ENCODE results near the gene BEND3.

BEND3 gene

GRCh38 chr6:107154801-107155160, 39.5 kb upstream of the BEND3 start:
- H4K20me1 ChIP-seq (ENCODE audit: insufficient read depth, low read length): no peaks in the 10 kb centered on the region
- H3K27ac ChIP-seq (ENCODE audit: low read length): no peak overlapping the region
- H3K36me3 ChIP-seq (replicated peaks; ENCODE audit: low read depth, low read length): no peaks in the 10 kb centered on the region
- no peak overlapping the region for H2AFZ ChIP-seq (ENCODE audit: low read depth, low read length)
- no peak overlapping the region for H3K9ac ChIP-seq (ENCODE audit: low read length)
- H3K79me2 ChIP-seq (ENCODE audit: low read length): no peaks in the 10 kb centered on the region
- H3K27me3 ChIP-seq (ENCODE audit: low read depth, low read length): no peaks in the 10 kb centered on the region
- TF ChIP-seq EZH2phosphoT487 (IDR thresholded peaks at IDR 0.05; ENCODE audit: low read depth) (no peak), CTCF (IDR thresholded peaks at IDR 0.05; ENCODE audit: low read depth, low read length) (no peak)
- peaks cover 25% of the 10 kb centered on the region for H3K4me1 ChIP-seq (ENCODE audit: low read length)
- no peaks in the 10 kb centered on the region for H3K9me3 ChIP-seq (ENCODE audit: insufficient read depth, low read length)
- H3K4me2 ChIP-seq (ENCODE audit: low read length): no peak overlapping the region
- no peak overlapping the region for H3K4me3 ChIP-seq (ENCODE audit: low read length)

- Histone ChIP-seq H3K36me3 (replicated peaks; ENCODE audit: low read depth, low read length) (no peaks in the 10 kb centered on the region), H3K9me3 (ENCODE audit: insufficient read depth, low read length) (no peaks in the 10 kb centered on the region), H3K27me3 (ENCODE audit: low read depth, low read length) (no peaks in the 10 kb centered on the region), H3K4me2 (ENCODE audit: low read length) (no peak overlapping the region), H4K20me1 (ENCODE audit: insufficient read depth, low read length) (no peaks in the 10 kb centered on the region), H3K9ac (ENCODE audit: low read length) (no peak overlapping the region), H2AFZ (ENCODE audit: low read depth, low read length) (no peak overlapping the region), H3K79me2 (ENCODE audit: low read length) (no peaks in the 10 kb centered on the region), H3K4me1 (ENCODE audit: low read length) (peaks cover 25% of the 10 kb centered on the region), H3K27ac (ENCODE audit: low read length) (no peak overlapping the region), H3K4me3 (ENCODE audit: low read length) (no peak overlapping the region)
- TF ChIP-seq EZH2phosphoT487 (IDR thresholded peaks at IDR 0.05; ENCODE audit: low read depth) (no peak), CTCF (IDR thresholded peaks at IDR 0.05; ENCODE audit: low read depth, low read length) (no peak)
Observed at GRCh38 chr6:107154131-107154800, 39.0 kb upstream of the BEND3 start.

- H3K79me2 ChIP-seq (ENCODE audit: low read length): no peaks in the 10 kb centered on the region
- H3K9ac ChIP-seq (ENCODE audit: low read length): peak overlapping the region; percentile 39
- H2AFZ ChIP-seq (ENCODE audit: low read depth, low read length): no peak overlapping the region
- H3K4me1 ChIP-seq (ENCODE audit: low read length): peaks cover 25% of the 10 kb centered on the region
- peak overlapping the region; percentile 73 for H3K27ac ChIP-seq (ENCODE audit: low read length)
- no peaks in the 10 kb centered on the region for H4K20me1 ChIP-seq (ENCODE audit: insufficient read depth, low read length)
- peak overlapping the region; percentile 25 for H3K4me3 ChIP-seq (ENCODE audit: low read length)
- H3K9me3 ChIP-seq (ENCODE audit: insufficient read depth, low read length): no peaks in the 10 kb centered on the region
- H3K36me3 ChIP-seq (replicated peaks; ENCODE audit: low read depth, low read length): no peaks in the 10 kb centered on the region
- no peaks in the 10 kb centered on the region for H3K27me3 ChIP-seq (ENCODE audit: low read depth, low read length)
- H3K4me2 ChIP-seq (ENCODE audit: low read length): peak overlapping the region; percentile 59
- TF ChIP-seq CTCF (IDR thresholded peaks at IDR 0.05; ENCODE audit: low read depth, low read length): no peak
- no peak for TF ChIP-seq EZH2phosphoT487 (IDR thresholded peaks at IDR 0.05; ENCODE audit: low read depth)
Observed at GRCh38 chr6:107152638-107153430, 37.5 kb upstream of the BEND3 start.

GRCh38 chr6:107144666-107145065, 29.4 kb upstream of the BEND3 start:
- no peaks in the 10 kb centered on the region for H3K36me3 ChIP-seq (replicated peaks; ENCODE audit: low read depth, low read length)
- no peaks in the 10 kb centered on the region for H3K27me3 ChIP-seq (ENCODE audit: low read depth, low read length)
- no peaks in the 10 kb centered on the region for H3K4me1 ChIP-seq (ENCODE audit: low read length)
- no peak overlapping the region for H3K4me3 ChIP-seq (ENCODE audit: low read length)
- H4K20me1 ChIP-seq (ENCODE audit: insufficient read depth, low read length): no peaks in the 10 kb centered on the region
- no peak overlapping the region for H2AFZ ChIP-seq (ENCODE audit: low read depth, low read length)
- no peak overlapping the region for H3K27ac ChIP-seq (ENCODE audit: low read length)
- no peaks in the 10 kb centered on the region for H3K9me3 ChIP-seq (ENCODE audit: insufficient read depth, low read length)
- TF ChIP-seq EZH2phosphoT487 (IDR thresholded peaks at IDR 0.05; ENCODE audit: low read depth): no peak
- TF ChIP-seq CTCF (IDR thresholded peaks at IDR 0.05; ENCODE audit: low read depth, low read length): no peak
- H3K4me2 ChIP-seq (ENCODE audit: low read length): no peak overlapping the region
- H3K9ac ChIP-seq (ENCODE audit: low read length): no peak overlapping the region
- no peaks in the 10 kb centered on the region for H3K79me2 ChIP-seq (ENCODE audit: low read length)
